ENCODE measurements around the gene CRACDL.
"Not testable (repeated sequence)": the region's sequence is repeated elsewhere in the genome, so short reads cannot be mapped to it uniquely, and the experiment has no call there.

The CRACDL gene

GRCh38 chr2:98907966-98908905 is 27.8 kb downstream of the CRACDL start:
- DNase-seq (ENCODE audit: low read depth in 3 of 3, low spot score in 1 of 3): no peak

GRCh38 chr2:98907385-98907784 is 28.6 kb downstream of the CRACDL start:
- no peak for DNase-seq (ENCODE audit: low read depth in 3 of 3, low spot score in 1 of 3)

- no peak for DNase-seq (ENCODE audit: low read depth in 3 of 3, low spot score in 1 of 3)
These were observed 32.1 kb downstream of the CRACDL start for GRCh38 chr2:98903767-98904485.

- DNase-seq (ENCODE audit: low read depth in 3 of 3, low spot score in 1 of 3): no peak
These were observed 33.0 kb downstream of the CRACDL start for GRCh38 chr2:98903064-98903355.

- no peak for DNase-seq (ENCODE audit: low read depth in 3 of 3, low spot score in 1 of 3)
These were observed 33.6 kb downstream of the CRACDL start for GRCh38 chr2:98902209-98903063.

GRCh38 chr2:98901702-98902101 is 34.3 kb downstream of the CRACDL start:
- no peak for DNase-seq (ENCODE audit: low read depth in 3 of 3, low spot score in 1 of 3)

GRCh38 chr2:98901291-98901690 is 34.7 kb downstream of the CRACDL start:
- DNase-seq (ENCODE audit: low read depth in 3 of 3, low spot score in 1 of 3): no peak

GRCh38 chr2:98900721-98901120 is 35.3 kb downstream of the CRACDL start:
- DNase-seq (ENCODE audit: low read depth in 3 of 3, low spot score in 1 of 3): no peak

GRCh38 chr2:98899703-98900078 is 36.3 kb downstream of the CRACDL start:
- not testable (repeated sequence) for DNase-seq (ENCODE audit: low read depth in 3 of 3, low spot score in 1 of 3)

- DNase-seq (ENCODE audit: low read depth in 3 of 3, low spot score in 1 of 3): no peak
These were observed 36.9 kb downstream of the CRACDL start for GRCh38 chr2:98899041-98899702.

GRCh38 chr2:98898423-98898841 is 37.6 kb downstream of the CRACDL start:
- DNase-seq (ENCODE audit: low read depth in 3 of 3, low spot score in 1 of 3): no peak

GRCh38 chr2:98897746-98898145 is 38.3 kb downstream of the CRACDL start:
- DNase-seq (ENCODE audit: low read depth in 3 of 3, low spot score in 1 of 3): no peak

GRCh38 chr2:98896944-98897343 is 39.1 kb downstream of the CRACDL start:
- no peak for DNase-seq (ENCODE audit: low read depth in 3 of 3, low spot score in 1 of 3)

GRCh38 chr2:98896416-98896815 is 39.6 kb downstream of the CRACDL start:
- DNase-seq (ENCODE audit: low read depth in 3 of 3, low spot score in 1 of 3): no peak

- DNase-seq (ENCODE audit: low read depth in 3 of 3, low spot score in 1 of 3): no peak
These were observed 40.1 kb downstream of the CRACDL start for GRCh38 chr2:98895901-98896300.

- no peak for DNase-seq (ENCODE audit: low read depth in 3 of 3, low spot score in 1 of 3)
These were observed 40.8 kb downstream of the CRACDL start for GRCh38 chr2:98895221-98895620.

GRCh38 chr2:98894331-98895000 is 41.6 kb downstream of the CRACDL start:
- no peak for DNase-seq (ENCODE audit: low read depth in 3 of 3, low spot score in 1 of 3)

- no peak for DNase-seq (ENCODE audit: low read depth in 3 of 3, low spot score in 1 of 3)
These were observed 42.1 kb downstream of the CRACDL start for GRCh38 chr2:98893911-98894321.

GRCh38 chr2:98892871-98893270 is 43.2 kb downstream of the CRACDL start:
- no peak for DNase-seq (ENCODE audit: low read depth in 3 of 3, low spot score in 1 of 3)

- no peak for DNase-seq (ENCODE audit: low read depth in 3 of 3, low spot score in 1 of 3)
These were observed 44.4 kb downstream of the CRACDL start for GRCh38 chr2:98891591-98891990.
